ENCODE results near the gene PEX16.

PEX16 gene

DNA sequence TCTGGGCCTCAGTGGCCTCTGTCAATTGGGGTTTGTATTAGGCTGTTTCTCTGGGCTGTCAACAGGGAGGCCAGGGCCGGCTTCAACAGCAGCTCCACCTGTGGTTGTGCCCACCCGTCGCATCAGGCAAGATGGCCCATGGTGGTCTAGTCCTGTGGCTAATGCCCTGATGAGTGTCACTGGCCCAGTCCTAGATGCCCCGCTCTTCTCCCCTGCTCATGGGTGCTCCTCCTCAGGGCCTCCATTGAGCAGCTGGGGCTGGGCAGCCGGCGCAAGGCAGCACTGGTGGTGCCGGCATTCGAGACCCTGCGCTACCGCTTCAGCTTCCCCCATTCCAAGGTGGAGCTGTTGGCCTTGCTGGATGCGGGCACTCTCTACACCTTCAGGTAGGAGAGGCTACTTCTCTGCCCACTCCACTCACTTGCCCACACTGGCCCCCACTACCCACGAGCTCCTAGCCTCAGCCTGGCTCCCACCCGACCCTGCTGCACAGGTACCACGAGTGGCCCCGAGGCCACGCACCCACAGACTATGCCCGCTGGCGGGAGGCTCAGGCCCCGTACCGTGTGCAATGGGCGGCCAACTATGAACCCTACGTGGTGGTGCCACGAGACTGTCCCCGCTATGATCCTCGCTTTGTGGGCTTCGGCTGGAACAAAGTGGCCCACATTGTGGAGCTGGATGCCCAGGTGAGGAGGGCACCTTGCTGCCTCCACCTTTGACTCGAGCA is 10.2 kb upstream of the PEX16 start:
- TF ChIP-seq CTCF (IDR thresholded peaks at IDR 0.05; ENCODE audit: low read depth, low read length, missing control alignments) = no peak
- H3K4me3 ChIP-seq (ENCODE audit: low read depth, low read length) = no peak overlapping the region
- DNase-seq (ENCODE audit: low read depth) = no peak

DNA sequence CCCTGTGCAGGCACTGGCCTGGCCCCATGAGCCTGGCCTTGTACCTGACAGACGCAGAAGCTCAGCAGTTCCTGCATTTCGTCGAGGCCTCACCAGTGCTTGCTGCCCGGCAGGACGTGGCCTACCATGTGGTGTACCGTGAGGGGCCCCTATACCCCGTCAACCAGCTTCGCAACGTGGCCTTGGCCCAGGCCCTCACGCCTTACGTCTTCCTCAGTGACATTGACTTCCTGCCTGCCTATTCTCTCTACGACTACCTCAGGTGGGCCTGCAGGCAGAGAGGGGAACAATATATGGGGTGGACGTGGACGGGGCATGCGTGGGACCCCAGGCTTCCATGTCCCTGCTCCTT is 9.6 kb upstream of the PEX16 start:
- no peak for DNase-seq (ENCODE audit: low read depth)
- TF ChIP-seq CTCF (IDR thresholded peaks at IDR 0.05; ENCODE audit: low read depth, low read length, missing control alignments) = no peak
- no peak overlapping the region for H3K4me3 ChIP-seq (ENCODE audit: low read depth, low read length)

- TF ChIP-seq CTCF (IDR thresholded peaks at IDR 0.05; ENCODE audit: low read depth, low read length, missing control alignments) = no peak
- H3K4me3 ChIP-seq (ENCODE audit: low read depth, low read length) = no peak overlapping the region
- no peak for DNase-seq (ENCODE audit: low read depth)
These were observed 9.1 kb upstream of the PEX16 start for GRCh38 chr11:45926536-45927331.

- H3K4me3 ChIP-seq (ENCODE audit: low read depth, low read length) = no peak overlapping the region
- no peak for DNase-seq (ENCODE audit: low read depth)
- no peak for TF ChIP-seq CTCF (IDR thresholded peaks at IDR 0.05; ENCODE audit: low read depth, low read length, missing control alignments)
These were observed 8.3 kb upstream of the PEX16 start for GRCh38 chr11:45926001-45926401.

- H3K4me3 ChIP-seq (ENCODE audit: low read depth, low read length) = no peak overlapping the region
- DNase-seq (ENCODE audit: low read depth) = no peak
- no peak for TF ChIP-seq CTCF (IDR thresholded peaks at IDR 0.05; ENCODE audit: low read depth, low read length, missing control alignments)
These were observed 7.9 kb upstream of the PEX16 start for GRCh38 chr11:45925550-45925949.

DNA sequence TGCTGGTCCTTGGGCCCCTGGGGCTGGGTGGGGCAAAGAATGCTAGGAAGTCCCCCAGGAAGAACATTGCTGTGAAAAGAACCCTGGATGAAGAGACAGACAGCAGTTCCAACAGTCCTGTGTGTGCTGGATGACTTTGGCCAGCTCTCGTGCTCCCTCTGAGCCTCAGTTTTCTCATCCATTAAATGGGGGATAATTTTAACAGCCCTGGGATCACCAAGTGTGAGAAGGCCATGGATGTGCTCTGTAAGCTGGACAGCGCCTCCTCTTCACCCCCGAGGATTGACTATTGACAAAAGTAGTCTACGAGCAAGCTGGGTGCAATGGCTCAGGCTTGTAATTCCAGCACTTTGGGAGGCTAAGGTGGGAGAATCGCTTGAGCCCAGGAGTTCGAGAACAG is 7.2 kb upstream of the PEX16 start:
- no peak for DNase-seq (ENCODE audit: low read depth)
- no peak for TF ChIP-seq CTCF (IDR thresholded peaks at IDR 0.05; ENCODE audit: low read depth, low read length, missing control alignments)
- no peak overlapping the region for H3K4me3 ChIP-seq (ENCODE audit: low read depth, low read length)

Measured in GM12864 (cell line).